ENCODE data around the gene UNC13C.

Gene UNC13C

DNA sequence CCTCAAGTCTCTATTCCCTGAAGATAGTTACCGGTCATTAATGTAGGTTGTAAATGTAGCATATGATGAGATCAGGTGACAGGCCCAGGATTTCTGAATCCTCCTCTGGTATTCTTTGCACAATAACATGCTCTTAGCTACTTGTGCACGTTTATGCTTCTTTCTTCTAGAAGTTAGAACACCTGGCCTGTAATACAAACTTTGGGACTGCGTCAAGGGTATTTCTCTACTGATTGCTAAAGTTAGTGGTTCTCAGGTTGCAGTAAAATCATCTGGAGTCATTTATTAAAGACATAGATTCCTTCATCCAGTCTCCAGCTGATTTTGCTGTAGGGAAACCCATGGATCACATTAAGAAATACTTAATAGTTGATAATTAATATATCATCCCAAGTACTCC is 48.0 kb downstream of the UNC13C start:
- DNase-seq = no peak

DNA sequence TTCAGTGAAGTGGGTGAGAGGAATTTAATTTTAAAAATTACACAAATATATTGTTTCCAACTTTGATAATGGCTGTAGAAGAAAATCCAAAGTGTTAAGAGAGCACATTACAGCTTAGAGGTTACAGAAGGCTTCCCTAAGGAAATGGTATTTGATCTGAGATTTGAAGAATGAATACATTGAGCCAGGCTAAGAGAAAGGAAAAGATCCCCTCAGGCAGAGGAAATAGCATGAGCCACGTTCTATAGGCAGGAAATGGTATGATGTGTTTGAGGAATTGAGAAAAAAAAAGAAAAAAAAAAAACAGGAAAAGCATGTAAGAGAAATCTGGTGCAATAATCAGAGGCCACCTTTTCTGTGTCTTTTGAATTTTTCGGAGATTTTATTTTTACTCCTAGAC is 48.6 kb downstream of the UNC13C start:
- DNase-seq = no peak

DNA sequence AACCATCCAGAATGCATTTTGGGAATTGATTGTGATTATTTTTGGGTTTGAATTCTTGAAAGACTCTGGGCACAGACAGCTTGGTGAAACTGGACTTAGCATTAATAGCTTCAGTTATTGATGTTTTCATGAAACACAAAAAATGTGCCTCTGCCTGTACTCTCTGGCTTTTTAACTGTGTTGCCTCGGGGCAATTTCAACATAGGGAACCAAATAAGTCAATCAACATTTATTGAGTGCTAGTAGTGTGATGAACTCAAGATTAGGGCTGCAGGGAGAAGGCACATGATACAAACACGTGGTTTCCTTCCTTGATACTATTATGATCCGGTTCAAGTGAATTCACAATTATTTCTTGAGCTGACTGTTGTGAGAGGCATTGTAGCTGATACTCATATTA is 50.8 kb downstream of the UNC13C start:
- no peak for DNase-seq

DNA sequence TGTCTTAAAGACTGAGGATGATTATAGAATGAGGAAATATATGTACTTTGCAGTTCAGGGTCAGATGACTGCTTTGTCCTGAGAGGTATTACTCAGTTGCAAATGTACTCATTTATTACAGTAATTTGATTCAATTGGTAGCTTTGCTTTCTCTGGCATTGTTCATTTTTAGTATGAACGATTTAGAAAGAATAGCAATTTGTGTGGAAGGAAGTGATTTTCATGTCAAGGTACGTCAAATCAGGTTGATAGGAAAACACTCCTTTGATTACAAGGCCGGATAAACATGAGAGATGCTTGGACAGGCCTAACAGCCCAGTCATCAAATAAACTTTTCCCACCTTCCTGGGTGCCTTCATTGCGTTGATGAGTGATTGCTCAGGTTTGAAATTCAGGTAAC is 53.8 kb downstream of the UNC13C start:
- DNase-seq = no peak

GRCh38 chr15:54033356-54033860 is 55.2 kb downstream of the UNC13C start:
- DNase-seq = no peak

DNA sequence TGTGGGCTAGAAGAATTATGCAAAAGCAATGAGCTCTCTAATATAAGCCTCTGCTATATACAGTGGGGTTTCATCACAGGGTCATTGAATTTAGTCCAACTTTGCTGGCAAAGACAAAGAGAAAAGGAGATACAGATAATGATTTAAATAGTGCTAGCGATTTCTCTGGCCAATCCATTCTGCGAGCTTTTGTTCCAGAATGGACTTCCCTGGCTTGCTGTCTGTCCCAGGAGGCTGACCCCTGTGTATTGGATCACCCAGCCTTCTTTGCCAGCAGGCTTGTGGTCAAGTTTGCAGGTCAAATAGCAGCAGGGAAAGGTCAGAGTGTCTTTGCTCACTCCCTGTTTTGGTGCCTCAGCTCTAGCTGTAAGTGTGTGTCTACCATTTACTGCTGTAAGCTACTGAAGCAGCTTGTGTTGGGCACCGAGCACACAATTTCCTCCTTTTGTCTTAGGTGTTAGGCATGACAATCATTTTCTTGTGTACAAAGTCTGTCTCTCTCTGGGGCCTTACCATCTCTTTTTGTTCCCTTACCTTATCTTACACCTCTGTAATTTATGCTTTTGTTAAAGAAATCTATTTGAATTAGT is 55.7 kb downstream of the UNC13C start:
- DNase-seq = no peak

DNA sequence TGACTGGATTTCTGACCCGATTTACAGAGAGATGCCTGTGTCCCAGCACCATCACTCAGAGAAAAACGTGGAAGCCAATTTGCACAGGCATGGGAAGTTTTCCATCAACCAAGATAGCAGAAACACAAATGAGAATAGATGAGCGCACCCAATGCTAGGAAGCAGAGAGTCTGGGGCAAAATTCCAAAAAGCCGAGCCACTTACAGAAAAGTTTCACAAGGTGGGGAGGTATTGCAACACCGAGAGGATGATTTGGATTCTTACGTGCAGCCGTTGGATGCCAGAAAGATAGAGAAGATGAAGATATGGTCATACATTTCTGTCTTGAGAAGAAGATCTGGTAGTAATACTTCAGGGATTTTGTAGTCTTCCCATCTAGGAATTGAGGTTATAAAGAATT is 57.4 kb downstream of the UNC13C start:
- no peak for DNase-seq

DNA sequence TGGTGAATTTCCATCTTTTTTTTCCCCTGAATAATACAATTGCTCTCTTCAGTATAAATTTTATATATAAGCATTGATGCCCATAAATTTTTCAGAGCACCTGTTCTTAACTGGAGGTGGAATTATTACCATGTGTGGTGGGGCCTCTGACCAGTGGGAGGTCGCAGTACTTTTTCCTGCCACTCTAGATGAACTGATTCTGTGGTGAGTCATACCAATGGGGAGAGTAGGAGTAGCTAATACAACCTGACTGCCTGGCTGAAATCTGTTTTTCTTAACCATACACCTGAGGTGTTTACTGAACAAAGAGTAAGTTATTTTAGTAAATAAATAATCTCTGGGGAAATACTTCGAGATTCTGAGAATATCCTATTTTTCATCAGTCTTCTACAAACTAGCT is 67.2 kb downstream of the UNC13C start:
- DNase-seq = no peak

- no peak for DNase-seq
Observed at GRCh38 chr15:54046093-54046492, 67.9 kb downstream of the UNC13C start.

GRCh38 chr15:54064365-54064764 is 86.1 kb downstream of the UNC13C start:
- no peak for DNase-seq

- no peak for DNase-seq
Observed at GRCh38 chr15:54066403-54066802, 88.2 kb downstream of the UNC13C start.

GRCh38 chr15:54082836-54083492 is 104.7 kb downstream of the UNC13C start:
- no peak for DNase-seq

DNA sequence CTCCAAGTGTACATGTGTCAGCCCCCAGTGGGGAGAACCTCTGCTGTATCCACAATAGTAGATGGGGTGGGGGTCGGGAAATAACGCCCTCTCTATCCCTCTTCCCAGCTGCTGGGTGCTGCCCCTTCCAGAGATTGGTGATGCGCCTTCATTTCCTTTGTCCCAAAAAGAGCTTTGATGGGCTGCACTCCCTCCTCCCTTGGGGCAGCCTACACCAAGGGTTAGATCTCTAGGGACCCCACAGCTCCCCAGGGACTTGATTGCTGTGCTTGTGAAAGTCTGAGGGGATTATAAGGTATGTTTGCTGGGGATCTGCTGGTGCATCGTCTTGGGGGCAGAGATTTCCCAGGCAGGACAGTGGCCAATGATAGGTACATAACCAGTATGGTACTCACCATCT is 105.3 kb downstream of the UNC13C start:
- no peak for DNase-seq

GRCh38 chr15:54083991-54084390 is 105.8 kb downstream of the UNC13C start:
- DNase-seq = no peak

GRCh38 chr15:54088837-54089236 is 110.6 kb downstream of the UNC13C start:
- no peak for DNase-seq

DNA sequence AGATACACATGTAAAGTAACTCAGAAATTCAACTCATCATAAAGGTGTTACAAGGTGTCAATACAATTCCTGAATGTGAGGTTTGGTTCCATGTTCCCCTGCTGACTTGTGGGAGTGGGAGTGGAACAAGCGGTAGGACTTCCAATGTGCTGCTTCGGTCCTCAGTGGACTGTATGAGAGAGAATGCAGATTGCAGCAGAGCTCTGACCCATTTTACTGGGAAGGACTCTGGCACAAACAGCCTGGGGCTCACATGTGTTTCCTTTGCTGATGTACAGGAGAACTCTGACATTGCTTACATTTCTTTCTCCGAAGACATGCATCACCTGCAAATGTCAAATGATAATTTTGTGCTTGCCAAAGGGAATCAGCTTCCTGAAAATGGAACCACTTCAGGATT is 111.5 kb downstream of the UNC13C start:
- no peak for DNase-seq

DNA sequence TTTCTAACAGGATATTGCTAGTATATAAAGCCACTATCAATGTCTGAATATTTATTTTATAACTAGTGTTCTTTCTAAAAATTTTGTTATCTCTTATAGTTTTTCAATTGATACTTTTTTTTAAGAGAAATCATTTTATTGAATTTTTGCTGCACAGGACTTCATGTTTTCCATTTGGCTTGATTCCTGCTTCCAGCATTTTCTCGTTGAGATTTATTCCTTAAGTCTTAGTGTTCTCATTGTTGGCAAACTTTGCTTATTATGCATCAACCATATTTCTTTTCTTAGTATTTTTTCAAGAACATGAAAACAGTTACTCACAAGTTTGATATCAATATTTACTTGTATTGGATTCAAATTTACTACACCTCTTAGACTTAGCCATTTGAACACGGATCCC is 113.4 kb downstream of the UNC13C start:
- no peak for DNase-seq

- DNase-seq = no peak
Observed at GRCh38 chr15:54094661-54095060, 116.4 kb downstream of the UNC13C start.

GRCh38 chr15:54097019-54097418 is 118.8 kb downstream of the UNC13C start:
- no peak for DNase-seq

DNA sequence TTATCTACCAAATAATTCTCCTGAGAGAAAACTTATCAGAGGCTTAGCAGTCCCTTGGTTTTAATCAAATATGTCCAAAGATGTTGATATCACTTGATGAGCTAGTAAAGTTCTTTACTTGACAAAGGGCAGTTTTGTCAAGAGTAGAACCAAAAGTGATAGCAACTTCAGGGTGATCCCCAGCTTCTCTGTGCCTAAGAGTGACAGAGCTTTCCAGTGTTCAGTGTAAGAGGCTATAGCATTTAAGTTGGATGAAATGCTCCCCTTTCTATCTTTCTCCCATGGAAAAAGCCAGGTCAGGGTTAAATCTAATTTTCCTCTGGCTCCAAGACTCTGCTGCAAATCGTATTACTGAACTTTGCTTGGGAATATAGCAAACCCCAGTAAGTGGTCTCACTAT is 120.8 kb downstream of the UNC13C start:
- no peak for DNase-seq

- no peak for DNase-seq
Observed at GRCh38 chr15:54101664-54102270, 123.5 kb downstream of the UNC13C start.

DNA sequence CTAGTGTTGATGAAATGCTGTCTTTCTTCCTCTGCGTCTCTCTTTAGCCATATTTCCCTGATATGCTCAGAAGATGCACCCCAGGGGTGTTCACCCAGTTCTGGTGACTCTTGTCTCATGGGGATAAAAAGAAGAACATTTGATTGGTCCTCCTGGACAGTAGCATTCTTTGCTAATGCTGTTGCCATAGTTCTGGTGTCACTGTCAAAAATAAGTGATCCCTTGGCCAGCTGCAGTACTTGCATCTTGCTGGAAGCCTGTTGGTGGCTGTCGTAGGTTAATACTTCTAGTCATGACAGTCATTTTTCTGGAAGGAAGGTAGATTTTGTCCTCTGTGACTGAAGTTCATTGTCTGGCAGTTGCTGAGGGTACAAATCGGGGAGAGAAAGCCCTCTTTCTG is 124.5 kb downstream of the UNC13C start:
- DNase-seq = no peak

- DNase-seq = no peak
Observed at GRCh38 chr15:54109014-54109413, 130.8 kb downstream of the UNC13C start.

DNA sequence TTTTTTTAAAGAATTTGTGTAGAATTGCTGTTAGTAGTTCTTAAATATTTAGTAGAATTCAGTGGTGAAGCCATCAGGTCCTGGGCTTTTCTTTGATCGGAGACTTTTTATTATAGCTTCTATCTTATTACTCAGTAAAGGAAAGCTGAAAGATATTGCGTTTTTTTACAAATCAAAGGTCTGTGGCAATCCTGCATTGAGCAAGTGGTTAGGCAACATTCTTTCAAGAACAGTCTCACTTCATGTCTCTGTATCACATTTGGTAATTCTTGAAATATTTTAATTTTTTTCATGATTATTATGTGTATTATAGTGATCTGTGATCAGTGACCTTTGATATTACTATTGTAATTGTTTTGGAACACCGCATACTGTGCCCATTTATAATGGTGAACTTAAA is 140.8 kb downstream of the UNC13C start:
- no peak for DNase-seq

All from KG1 (cell line).